Measurements from ENCODE around the gene LRP5. TPM values are rescaled to one million over a fixed set of nuclear protein-coding genes. Genes with fewer than 3 reads are reported as not detected.

LRP5 gene
- total RNA-seq, 1 experiment from 2014 or later: 67.0 TPM

DNA sequence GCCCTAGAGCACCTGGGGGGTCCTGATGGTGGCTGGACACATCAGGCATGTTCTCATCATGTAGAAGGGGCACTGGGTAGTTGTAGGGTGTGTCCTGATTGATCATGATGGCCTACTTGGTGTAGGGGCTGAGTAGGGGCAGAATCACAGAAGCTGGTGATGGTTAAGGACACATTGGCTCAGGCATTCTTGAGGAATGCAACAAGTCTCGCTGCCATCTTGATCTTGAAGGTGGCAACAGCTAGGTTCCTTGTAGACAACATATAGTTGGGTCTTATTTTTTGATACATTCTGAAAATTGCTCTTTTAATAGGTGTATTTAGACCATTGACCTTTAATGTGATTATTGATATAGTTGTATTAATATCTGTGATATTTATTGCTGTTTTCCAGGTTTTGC lies 176.2 kb downstream of the LRP5 start:
- CTCF ChIA-PET: no interaction called here
- Histone ChIP-seq H3K4me1 (ENCODE audit: insufficient read depth, low read length, poor library complexity, severe bottlenecking) (no peaks in the 10 kb centered on the region), H3K27me3 (replicated peaks; ENCODE audit: insufficient read depth, low read depth, low read length, poor library complexity) (no peaks in the 10 kb centered on the region), H3K9me3 (ENCODE audit: low read depth, low read length, poor library complexity, severe bottlenecking) (peaks cover 10% of the 10 kb centered on the region), H3K4me3 (ENCODE audit: low read depth, low read length, poor library complexity, severe bottlenecking) (no peak overlapping the region), H3K27ac (ENCODE audit: low read depth, low read length, poor library complexity, severe bottlenecking) (no peak overlapping the region), H3K36me3 (ENCODE audit: insufficient read depth, low read length, poor library complexity, severe bottlenecking) (peaks cover 3% of the 10 kb centered on the region)
- POLR2A ChIA-PET (ENCODE audit: low non-redundant PET): no interaction called here
- TF ChIP-seq, protein P1, sequence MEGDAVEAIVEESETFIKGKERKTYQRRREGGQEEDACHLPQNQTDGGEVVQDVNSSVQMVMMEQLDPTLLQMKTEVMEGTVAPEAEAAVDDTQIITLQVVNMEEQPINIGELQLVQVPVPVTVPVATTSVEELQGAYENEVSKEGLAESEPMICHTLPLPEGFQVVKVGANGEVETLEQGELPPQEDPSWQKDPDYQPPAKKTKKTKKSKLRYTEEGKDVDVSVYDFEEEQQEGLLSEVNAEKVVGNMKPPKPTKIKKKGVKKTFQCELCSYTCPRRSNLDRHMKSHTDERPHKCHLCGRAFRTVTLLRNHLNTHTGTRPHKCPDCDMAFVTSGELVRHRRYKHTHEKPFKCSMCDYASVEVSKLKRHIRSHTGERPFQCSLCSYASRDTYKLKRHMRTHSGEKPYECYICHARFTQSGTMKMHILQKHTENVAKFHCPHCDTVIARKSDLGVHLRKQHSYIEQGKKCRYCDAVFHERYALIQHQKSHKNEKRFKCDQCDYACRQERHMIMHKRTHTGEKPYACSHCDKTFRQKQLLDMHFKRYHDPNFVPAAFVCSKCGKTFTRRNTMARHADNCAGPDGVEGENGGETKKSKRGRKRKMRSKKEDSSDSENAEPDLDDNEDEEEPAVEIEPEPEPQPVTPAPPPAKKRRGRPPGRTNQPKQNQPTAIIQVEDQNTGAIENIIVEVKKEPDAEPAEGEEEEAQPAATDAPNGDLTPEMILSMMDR (conservative IDR thresholded peaks at IDR 0.05; ENCODE audit: low read depth, low read length): no peak
- no TSS peak for BruUV-seq (replicated peaks)
- DNase-seq (ENCODE audit: low spot score): no peak
- intact Hi-C loops (cut with micrococcal nuclease; ENCODE audit: unreplicated experiment): no loop called here

DNA sequence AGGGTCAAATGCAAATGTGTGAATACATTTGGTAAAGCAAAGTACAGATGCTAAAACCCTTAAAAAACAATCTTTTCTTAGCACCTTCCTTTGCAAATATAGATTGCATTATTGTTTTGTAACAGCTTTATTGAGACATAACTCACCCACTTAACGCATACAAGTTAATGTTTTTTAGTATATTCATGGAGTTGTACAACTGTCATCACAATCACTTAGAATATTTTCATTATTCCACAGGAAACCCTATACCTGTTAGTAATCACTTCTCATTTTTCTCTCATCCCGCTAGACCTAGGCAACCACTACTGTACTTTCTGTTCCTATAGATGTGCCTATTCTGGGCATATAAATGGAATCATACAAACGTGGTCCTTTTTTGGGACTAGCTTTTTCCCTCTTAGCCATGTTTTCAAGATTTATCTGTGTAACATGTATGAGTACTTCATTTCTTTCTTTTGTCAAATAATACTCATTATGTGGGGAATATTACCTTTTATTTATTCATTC lies 182.9 kb downstream of the LRP5 start:
- Histone ChIP-seq H3K4me3 (ENCODE audit: low read depth, low read length, poor library complexity, severe bottlenecking) (no peak overlapping the region), H3K9me3 (ENCODE audit: low read depth, low read length, poor library complexity, severe bottlenecking) (no peaks in the 10 kb centered on the region), H3K27ac (ENCODE audit: low read depth, low read length, poor library complexity, severe bottlenecking) (no peak overlapping the region), H3K4me1 (ENCODE audit: insufficient read depth, low read length, poor library complexity, severe bottlenecking) (peaks cover 15% of the 10 kb centered on the region), H3K27me3 (replicated peaks; ENCODE audit: insufficient read depth, low read depth, low read length, poor library complexity) (no peaks in the 10 kb centered on the region), H3K36me3 (ENCODE audit: insufficient read depth, low read length, poor library complexity, severe bottlenecking) (no peaks in the 10 kb centered on the region)
- no peak for DNase-seq (ENCODE audit: low spot score)
- intact Hi-C loops (cut with micrococcal nuclease; ENCODE audit: unreplicated experiment): no loop called here
- CTCF ChIA-PET: no interaction called here
- BruUV-seq (replicated peaks): no TSS peak
- POLR2A ChIA-PET (ENCODE audit: low non-redundant PET): no interaction called here
- TF ChIP-seq EZH2 (IDR thresholded peaks at IDR 0.05; ENCODE audit: borderline replicate concordance, low read depth, low read length, poor library complexity, severe bottlenecking): no peak
- TF ChIP-seq, protein P1 (conservative IDR thresholded peaks at IDR 0.05; ENCODE audit: low read depth, low read length): no peak

DNA sequence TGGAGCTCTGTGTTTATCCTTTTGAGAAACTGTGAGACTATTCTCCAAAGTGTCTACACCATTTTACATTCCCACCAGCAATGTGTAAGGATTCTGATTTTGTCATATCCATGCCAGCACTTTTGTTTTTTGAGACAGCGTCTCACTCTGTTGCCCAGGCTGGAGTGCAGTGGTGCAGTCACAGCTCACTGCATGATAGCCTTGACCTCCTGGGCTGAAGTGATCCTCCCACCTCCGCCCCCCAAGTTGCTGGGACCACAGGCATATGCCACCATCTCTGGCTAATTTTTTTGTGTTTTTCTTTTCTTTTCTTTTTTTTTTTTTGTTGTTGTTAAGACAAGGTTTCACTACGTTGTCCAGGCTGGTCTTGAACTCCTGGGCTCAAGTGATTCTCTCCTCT lies 183.5 kb downstream of the LRP5 start:
- Histone ChIP-seq H3K9me3 (ENCODE audit: low read depth, low read length, poor library complexity, severe bottlenecking) (no peaks in the 10 kb centered on the region), H3K27me3 (replicated peaks; ENCODE audit: insufficient read depth, low read depth, low read length, poor library complexity) (no peaks in the 10 kb centered on the region), H3K4me3 (ENCODE audit: low read depth, low read length, poor library complexity, severe bottlenecking) (no peak overlapping the region), H3K4me1 (ENCODE audit: insufficient read depth, low read length, poor library complexity, severe bottlenecking) (peaks cover 15% of the 10 kb centered on the region), H3K36me3 (ENCODE audit: insufficient read depth, low read length, poor library complexity, severe bottlenecking) (no peaks in the 10 kb centered on the region), H3K27ac (ENCODE audit: low read depth, low read length, poor library complexity, severe bottlenecking) (no peak overlapping the region)
- no TSS peak for BruUV-seq (replicated peaks)
- ChIA-PET POLR2A (ENCODE audit: low non-redundant PET) (no interaction called here), CTCF (no interaction called here)
- TF ChIP-seq EZH2 (IDR thresholded peaks at IDR 0.05; ENCODE audit: borderline replicate concordance, low read depth, low read length, poor library complexity, severe bottlenecking): no peak
- TF ChIP-seq, protein P1 (conservative IDR thresholded peaks at IDR 0.05; ENCODE audit: low read depth, low read length): no peak
- no peak for DNase-seq (ENCODE audit: low spot score)
- intact Hi-C loops (cut with micrococcal nuclease; ENCODE audit: unreplicated experiment): no loop called here
